Measurements from ENCODE around the gene USP36.
A peak's percentile ranks its signal among the peaks of the same experiment; 100 is the strongest.

The USP36 gene

DNA sequence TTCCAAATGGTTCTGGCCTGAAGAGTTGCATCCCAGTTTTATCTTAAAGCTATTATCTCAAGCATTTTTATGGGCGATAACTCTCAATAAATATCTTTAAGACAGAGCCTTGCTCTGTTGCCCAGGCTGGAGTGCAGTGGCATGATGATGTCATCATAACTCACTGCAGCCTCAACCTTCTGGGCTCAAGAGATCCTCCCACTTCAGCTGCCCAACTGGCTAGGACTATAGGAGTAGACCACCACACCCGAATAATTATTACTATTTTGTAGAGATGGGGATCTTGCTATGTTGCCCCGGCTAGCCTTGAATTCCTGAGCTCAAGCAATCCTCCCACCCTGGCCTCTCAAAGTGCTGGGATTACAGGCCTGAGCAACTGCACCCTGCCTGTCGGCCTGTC, 32.5 kb downstream of the USP36 start:
- no peak for DNase-seq

DNA sequence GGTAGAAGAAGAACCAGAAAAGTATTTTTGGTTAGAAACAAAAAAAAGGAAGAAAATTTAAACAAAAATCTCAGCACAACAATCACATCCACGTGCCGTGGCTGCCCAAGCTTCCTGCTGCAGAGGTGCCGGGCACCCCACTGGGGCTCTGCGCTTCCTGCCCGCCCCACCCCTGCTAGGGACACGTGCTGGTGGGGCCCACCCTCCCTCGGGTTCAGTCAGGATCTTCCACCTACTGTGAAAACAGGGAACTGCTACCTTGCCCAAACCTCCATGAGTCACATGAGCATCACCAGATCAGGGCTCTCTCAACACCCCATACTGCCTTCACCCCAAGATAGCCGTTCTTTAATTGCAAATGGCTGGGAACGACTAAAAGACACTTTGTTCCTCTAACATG, 34.2 kb downstream of the USP36 start:
- peak; percentile 68 for DNase-seq

DNA sequence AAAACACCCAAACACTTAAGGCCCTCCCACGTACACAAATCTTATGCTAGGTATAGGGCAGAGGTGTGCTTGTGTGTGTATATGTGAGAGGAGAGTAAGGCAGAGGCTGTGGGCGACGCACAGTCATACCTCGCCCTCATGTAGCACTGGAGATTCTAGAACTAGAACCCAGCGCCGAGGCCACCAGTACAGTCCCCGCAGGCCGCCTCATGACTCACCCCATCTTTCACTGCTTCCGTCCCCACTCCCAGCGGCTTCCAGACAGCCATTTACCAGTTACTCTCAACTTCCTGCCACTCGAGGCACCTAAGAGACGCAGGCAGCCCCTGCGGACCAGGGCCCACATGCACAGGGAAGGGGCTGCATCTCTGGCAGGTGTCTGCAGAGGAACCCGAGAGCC, 35.3 kb downstream of the USP36 start:
- DNase-seq: peak; percentile 86

DNA sequence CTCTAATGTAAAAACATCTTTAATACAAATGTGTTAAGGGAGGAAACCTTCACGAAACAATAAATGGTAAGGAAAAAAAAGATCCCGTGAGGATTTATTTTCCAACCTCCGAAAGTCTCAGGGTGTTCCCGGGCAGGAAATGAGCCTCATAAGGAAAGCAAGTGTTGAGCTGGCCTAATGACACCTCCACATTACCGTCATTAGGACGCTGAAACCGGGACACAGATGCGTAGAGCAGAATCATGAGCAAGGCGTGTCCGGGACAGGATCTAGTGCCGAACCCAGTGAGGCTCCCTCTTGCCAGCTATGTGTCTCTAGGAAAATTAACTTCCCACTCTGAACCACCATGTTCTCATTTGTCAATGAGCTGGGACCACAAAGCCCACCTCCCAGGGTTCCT, 35.8 kb downstream of the USP36 start:
- DNase-seq: no peak

DNA sequence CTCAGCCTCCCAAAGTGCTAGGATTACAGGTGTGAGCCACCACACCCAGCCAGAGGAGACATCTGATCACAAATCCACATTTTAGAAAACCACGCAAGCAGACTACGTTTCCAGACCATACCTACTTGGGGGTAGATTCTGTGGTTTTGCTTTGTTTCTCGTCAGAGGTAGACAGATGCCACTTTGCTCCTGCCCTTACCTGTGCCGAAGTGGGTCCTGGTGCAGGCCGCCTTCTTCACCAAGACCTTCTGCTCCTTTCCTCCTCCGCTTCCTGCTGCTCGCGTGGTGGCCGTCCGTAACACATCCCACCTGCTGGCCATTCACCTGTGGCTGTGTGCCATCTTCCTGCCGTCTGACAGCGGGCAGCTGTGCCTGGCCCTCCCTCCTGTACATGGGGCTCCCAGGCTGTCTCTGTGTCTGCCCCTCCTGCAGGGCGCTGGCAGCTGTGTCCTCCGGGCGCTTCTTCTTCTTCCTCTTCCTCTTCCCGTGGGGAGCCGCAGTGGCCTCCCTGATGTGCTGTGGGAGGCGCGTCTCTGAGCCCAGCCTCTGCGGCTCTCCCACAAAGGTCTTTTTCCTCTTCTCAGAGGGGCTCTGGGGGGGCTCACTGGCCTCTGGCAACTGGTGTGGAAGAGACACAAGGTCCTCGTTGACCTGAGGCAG, 37.3 kb downstream of the USP36 start:
- DNase-seq: no peak

GRCh38 chr17:78802459-78802858, 38.2 kb downstream of the USP36 start:
- no peak for DNase-seq

DNA sequence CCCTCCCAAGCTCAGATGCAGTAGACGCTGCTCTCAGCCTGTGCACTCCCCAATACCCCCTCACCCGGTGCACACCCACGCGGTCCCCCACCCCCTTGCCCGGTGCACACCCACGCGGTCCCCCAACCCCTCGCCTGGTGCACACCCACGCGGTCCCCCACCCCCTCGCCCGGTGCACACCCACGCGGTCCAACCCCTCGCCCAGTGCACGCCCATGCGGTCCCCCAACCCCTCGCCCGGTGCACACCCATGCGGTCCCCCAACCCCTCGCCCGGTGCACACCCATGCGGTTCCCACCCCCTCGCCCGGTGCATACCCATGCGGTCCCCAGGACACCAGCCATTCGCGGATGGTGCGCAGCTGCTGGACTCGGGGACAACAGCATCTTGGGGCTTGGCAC, 38.6 kb downstream of the USP36 start:
- DNase-seq: no peak

GRCh38 chr17:78800132-78800931, 40.3 kb downstream of the USP36 start:
- no peak for DNase-seq

GRCh38 chr17:78798695-78799559, 41.7 kb downstream of the USP36 start:
- peak; percentile 56 for DNase-seq

GRCh38 chr17:78797691-78798585, 42.7 kb downstream of the USP36 start:
- DNase-seq: no peak

GRCh38 chr17:78797213-78797612, 43.4 kb downstream of the USP36 start:
- DNase-seq: no peak

GRCh38 chr17:78796517-78796900, 44.1 kb downstream of the USP36 start:
- no peak for DNase-seq

- DNase-seq: no peak
Measured at GRCh38 chr17:78795861-78796516, 44.6 kb downstream of the USP36 start.

DNA sequence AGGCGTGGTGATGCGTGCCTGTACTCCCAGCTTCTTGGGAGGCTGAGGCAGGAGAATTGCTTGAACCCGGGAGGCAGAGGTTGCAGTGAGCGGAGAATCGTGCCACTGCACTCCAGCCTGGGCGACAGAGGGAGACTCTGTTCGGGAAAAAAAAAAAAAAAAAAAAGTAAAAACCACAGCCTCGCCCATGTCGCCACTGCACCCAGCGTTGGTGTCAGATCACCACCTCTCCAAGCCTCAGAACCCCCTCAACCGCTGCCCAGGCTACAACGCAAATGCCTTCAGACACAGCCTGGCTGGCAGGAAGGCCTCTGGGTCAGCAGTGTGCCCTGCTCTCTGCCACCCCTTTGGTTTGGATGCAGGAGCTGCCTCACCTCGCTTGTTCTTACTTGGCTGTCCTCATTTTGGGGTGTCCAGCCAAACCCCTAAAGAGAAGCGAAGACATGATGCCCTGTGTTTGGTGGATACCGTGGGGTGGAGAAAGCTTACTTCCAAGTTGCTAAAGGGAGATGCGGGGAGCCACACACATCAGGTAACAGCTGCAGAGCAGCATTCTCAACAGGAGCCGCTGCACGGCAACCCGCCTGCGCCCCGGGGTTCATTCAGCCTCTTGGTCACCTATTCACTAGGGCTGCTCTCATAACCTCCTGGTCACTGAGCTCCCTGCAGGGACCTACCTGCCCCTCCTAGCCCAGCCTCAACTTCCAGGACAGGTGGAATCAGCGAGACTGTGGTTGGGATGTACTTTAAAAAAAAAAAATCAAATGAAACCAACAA, 45.6 kb downstream of the USP36 start:
- no peak for DNase-seq

GRCh38 chr17:78794399-78794798, 46.2 kb downstream of the USP36 start:
- no peak for DNase-seq

GRCh38 chr17:78793968-78794367, 46.6 kb downstream of the USP36 start:
- no peak for DNase-seq

DNA sequence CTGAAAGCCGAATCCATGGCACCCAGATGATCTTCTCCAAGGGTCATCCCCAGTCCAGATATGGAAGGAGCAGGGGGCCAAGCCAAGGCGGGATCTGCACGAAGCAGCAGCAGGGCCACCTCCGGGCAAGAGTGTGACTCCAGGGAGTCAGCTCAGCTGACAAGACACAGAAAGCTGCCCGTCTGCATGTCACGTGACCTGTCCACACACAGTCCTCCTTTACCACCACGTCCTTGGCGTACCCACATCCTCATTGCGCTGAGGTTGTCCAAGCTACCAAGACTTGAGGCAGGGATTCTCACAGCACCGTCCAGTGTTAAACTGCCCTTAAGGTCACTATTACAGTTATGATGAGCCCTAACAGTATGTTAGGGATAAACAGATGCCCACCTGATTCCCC, 47.2 kb downstream of the USP36 start:
- DNase-seq: no peak

- DNase-seq: no peak
Measured at GRCh38 chr17:78791840-78792709, 48.5 kb downstream of the USP36 start.

DNA sequence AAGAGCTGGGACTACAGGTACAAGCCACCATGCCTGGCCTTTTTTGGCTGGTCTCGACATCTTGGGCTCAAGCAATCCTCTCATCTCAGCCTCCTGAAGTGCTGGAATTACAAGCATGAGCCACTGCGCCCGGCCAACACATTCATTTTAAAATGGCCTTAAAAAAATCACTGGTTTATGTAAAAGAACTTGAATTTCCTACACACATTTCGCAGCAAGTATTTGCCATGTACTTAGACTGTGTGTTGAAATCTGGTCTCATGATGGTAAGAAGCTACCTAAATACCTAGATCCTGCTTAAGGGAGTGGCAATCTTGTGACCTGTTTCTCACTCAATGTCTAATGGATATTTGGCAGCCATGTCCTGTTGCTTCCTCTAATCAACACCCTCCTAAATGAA, 50.1 kb downstream of the USP36 start:
- no peak for DNase-seq

DNA sequence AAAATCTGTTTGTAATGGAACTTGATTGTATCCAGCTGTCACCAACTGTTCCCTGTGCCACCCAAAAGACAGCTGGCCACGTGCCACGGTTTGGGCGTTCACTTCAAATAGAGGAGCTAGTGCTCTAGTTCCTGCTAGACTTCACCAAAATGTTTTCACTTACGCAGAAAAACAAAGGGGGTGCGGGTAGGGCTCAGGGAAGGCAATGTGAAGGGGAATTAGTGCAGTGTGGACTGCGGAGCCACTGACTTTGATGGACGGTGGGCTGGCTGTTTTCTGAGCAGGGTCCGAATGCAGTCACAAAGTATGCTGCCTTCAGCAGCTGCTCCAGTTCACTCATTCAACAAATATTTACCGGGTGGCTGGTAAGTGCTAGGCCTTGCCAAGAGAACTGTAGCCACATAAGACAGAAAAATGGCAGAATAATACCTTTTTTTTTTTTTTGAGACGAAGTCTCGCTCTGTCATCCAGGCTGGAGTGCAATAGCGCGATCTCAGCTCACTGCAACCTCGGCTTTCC, 50.9 kb downstream of the USP36 start:
- peak; percentile 72 for DNase-seq
